Measurements from ENCODE around the gene SFMBT2. TPM values are rescaled to one million over a fixed set of nuclear protein-coding genes. Genes with fewer than 3 reads are reported as not detected.

The SFMBT2 gene
- total RNA-seq, 1 donor from 2014 or later = 52.0 TPM

- intact Hi-C loops (cut with micrococcal nuclease) = no loop called here
Measured at GRCh38 chr10:7426349-7426748, 15.5 kb upstream of the SFMBT2 start.

DNA sequence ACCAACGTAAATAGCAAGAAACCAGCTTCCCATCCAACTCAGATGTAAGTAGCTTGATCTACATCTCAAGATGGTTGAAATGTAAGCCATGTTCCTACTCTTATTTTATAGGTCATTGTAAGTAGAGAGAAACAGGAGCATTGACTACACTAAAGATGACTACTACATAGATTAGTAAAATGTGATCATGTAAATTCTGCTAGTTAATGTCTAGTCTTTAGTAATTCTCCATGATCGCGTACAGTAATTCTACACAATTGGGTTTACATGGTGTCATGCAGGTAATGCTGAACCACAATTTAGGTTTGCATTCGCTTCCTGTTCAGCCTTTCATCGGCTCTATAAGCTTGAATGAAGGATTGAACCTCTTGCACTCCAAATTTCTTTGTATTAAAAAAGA, 14.9 kb upstream of the SFMBT2 start:
- intact Hi-C loops (cut with micrococcal nuclease) = no loop called here

DNA sequence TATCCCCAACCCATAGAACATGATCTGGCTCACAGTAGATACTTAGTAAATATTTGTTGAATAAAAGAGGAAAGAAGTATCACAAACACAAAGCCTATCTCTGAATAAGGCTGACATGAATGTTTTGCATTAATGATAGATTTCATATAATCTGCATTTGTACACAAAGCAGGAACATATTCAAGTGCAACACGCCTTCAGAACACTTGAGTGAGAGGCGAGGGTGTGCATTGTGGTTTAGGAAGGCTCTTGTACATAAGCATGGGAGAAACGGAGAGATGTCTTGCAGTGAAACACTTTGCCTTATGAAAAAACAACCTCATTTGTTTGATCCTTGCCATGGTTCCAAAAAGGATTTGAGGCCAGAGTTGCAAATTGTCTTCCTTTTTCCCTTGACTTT, 14.1 kb upstream of the SFMBT2 start:
- intact Hi-C loops (cut with micrococcal nuclease) = no loop called here

DNA sequence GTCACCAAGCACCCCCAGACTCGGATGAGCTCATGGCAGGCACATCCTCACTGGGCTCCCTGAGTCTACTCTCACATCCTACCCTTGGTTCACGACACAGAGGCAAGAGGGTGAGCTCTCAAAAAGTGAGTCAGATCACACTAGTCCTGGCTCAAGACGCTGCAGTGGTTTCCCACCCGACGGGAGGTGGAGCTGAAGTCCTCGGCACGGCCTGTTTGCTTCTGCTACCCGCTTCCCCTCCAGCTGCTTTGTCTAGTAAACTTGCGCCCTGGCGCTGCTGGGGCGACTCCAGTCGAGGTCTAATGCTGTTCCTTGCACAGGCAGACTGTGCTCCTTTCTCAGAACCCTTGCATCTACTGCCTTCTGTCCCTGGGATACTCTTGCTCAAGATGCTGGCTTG, 13.5 kb upstream of the SFMBT2 start:
- intact Hi-C loops (cut with micrococcal nuclease) = no loop called here

DNA sequence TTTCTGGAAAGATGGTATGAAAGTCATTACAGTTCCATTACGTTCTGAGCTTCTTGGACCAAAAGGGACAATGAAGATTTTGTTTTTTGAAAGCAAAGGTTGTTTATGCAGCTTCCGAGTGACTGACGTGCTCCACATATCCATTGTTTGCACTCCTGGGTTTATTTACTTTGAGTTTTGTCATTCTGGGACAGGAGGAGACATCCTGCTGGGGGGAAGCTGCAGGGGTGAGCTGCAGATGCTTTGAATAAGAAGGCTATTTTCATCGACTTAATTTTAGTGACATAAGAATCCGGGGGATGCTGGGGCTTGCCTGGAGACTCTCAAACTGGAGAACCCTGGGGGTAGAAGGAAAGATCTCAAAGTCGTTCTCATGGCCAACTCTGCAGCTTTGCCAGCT, 12.7 kb upstream of the SFMBT2 start:
- intact Hi-C loops (cut with micrococcal nuclease) = loop anchor here (2.0 kb wide), 1 partner anchor 747 kb away; no protein-coding TSS in a partner anchor

- intact Hi-C loops (cut with micrococcal nuclease) = no loop called here
Measured at GRCh38 chr10:7421526-7421925, 10.7 kb upstream of the SFMBT2 start.

DNA sequence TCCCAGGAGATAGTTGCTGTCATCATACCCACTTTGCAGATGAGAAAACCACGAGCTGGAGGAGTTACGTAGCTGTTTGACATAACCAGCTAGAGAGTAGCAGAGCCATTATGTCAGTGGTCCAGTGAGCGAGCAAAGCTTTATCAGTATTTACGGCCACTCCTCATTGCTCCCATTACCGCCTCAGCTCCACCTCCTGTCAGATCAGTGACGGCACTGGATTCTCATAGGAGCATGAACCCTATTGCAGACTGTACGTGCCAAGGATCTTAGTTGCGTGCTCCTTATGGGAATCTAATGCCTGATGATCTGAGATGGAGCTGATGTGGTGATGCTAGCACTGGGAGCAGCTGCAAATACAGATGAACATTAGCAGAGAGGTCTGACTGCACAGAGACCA, 9.2 kb upstream of the SFMBT2 start:
- intact Hi-C loops (cut with micrococcal nuclease) = loop anchor here (1.0 to 10.0 kb wide), 3 partner anchors 9 to 1885 kb away; no protein-coding TSS in a partner anchor

DNA sequence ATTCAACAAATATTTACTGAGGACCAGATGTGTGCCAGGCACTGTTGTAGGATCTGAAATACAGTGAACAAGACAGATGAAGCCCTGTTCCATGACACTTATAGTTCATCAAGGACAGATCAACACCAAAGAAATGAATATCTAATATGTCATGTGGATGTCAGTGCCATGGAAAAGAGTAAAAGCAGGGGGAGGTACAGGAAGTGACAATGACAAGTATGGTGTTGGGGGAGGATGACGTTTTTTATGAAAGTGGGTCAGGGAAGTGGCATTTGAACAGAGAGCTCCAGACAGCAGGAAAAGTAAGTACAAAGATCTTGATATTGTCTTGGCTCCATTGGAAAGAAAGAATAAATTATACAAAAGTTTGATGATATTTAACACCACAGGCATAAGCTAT, 7.0 kb upstream of the SFMBT2 start:
- intact Hi-C loops (cut with micrococcal nuclease) = loop anchor here (1.0 to 10.0 kb wide), 6 partner anchors 269 to 1887 kb away; no protein-coding TSS in a partner anchor

DNA sequence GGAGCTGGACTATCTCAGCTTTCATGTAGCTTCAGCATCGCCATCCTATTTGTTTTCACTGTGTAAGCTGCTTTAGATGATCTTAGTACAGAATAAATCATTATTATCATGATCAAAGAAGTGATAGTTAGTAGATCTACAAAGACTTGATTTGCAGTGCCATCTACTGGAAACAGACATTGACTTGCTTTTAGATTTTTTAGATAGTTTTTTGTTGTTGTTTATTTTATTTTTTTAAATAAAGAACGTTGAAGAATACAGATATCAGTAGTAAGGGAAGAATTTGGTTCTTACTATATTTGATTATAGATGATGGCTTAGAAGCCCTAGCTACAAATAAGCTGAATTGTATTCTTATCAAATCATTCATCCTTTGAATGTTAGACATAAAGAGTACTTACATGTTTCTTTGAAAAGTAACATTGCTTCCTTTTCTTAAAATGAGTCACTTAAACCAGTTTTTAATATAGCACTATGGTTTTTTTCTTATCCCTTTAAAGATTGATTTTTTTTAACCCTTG, 6.3 kb upstream of the SFMBT2 start:
- intact Hi-C loops (cut with micrococcal nuclease) = loop anchor here (1.0 to 10.0 kb wide), 5 partner anchors 270 to 1888 kb away; no protein-coding TSS in a partner anchor

DNA sequence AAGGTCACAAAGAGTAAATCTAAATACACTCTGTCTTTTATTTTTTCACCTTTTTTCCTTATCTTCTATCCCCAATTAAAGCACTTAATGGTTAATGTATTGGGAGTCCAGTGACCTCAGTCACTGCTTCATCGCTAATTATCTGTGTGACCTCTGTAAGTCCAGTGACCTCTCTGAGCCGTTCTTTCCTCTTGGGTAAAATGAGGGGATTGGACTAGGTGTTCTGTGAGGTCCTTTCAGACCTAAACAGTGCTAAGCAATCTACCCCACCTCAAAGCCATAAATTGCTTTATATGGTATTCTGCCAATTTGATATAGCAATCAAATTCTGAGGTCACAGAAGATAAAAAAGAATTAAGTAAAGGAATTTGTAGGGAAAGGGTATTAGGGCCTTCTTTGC, 3.9 kb upstream of the SFMBT2 start:
- intact Hi-C loops (cut with micrococcal nuclease) = loop anchor here (5.0 to 10.0 kb wide), 5 partner anchors 373 to 1890 kb away; partner anchors contain the start of genes ATP5F1C, GATA3, KIN and PRKCQ

DNA sequence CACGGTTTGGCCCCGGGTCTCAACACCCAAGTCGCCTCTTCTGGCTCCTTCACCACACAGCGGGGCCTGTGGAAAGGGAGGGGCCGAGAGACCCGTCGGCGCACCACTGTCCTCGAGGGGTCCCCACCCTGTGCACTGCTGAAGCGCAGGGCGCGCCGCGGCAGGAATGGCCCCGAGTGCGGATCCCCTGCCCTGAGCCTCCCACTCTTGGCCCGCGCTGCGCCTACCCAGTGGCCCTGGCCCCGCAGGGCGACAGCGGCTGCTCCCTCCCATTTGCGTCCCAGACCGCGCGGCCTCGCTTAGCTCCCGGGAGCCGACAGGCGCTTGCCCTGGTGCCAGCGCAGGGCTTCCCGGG, 2.1 kb upstream of the SFMBT2 start:
- intact Hi-C loops (cut with micrococcal nuclease) = loop anchor here (5.0 to 10.0 kb wide), 5 partner anchors 374 to 1892 kb away; partner anchors contain the start of genes ATP5F1C, GATA3, KIN and PRKCQ

- intact Hi-C loops (cut with micrococcal nuclease) = loop anchor here (5.0 to 10.0 kb wide), 5 partner anchors 375 to 1892 kb away; partner anchors contain the start of genes ATP5F1C, GATA3, KIN and PRKCQ
Measured at GRCh38 chr10:7412237-7412927, 1.5 kb upstream of the SFMBT2 start.

DNA sequence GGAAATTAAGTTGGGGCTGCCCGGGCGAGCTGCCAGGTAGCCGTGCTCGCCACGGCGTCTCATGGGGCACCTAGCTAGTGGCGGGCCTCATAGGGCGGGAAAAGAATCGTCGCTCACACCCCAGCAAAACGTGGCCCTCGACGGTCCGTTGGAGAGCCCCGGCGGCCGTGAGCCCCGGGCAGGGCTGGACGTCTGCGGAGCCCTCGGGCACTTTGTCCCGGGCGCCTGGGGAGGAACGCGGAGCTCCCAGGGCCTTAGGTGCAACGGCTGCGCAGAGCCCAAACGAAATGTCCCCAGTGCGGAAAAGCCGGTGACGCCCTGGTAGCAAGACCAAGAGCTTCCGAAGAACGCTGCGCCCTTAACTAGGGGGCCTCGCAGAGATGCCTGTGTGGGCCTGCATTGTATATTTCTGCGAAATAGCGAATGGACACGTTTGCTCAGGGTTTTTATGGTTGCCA, 866 bp upstream of the SFMBT2 start:
- intact Hi-C loops (cut with micrococcal nuclease) = loop anchor here (1.0 to 10.0 kb wide), 12 partner anchors 73 to 1893 kb away; partner anchors contain the start of genes ATP5F1C, GATA3, KIN and PRKCQ

- intact Hi-C loops (cut with micrococcal nuclease) = loop anchor here (5.0 to 10.0 kb wide), 5 partner anchors 377 to 1894 kb away; partner anchors contain the start of genes ATP5F1C, GATA3, KIN and PRKCQ
Measured at GRCh38 chr10:7410301-7410861, 453 bp downstream of the SFMBT2 start.

GRCh38 chr10:7409732-7410168, 1.1 kb downstream of the SFMBT2 start:
- intact Hi-C loops (cut with micrococcal nuclease) = loop anchor here (2.0 to 10.0 kb wide), 8 partner anchors 21 to 1895 kb away; partner anchors contain the start of genes ATP5F1C, GATA3, KIN and PRKCQ

DNA sequence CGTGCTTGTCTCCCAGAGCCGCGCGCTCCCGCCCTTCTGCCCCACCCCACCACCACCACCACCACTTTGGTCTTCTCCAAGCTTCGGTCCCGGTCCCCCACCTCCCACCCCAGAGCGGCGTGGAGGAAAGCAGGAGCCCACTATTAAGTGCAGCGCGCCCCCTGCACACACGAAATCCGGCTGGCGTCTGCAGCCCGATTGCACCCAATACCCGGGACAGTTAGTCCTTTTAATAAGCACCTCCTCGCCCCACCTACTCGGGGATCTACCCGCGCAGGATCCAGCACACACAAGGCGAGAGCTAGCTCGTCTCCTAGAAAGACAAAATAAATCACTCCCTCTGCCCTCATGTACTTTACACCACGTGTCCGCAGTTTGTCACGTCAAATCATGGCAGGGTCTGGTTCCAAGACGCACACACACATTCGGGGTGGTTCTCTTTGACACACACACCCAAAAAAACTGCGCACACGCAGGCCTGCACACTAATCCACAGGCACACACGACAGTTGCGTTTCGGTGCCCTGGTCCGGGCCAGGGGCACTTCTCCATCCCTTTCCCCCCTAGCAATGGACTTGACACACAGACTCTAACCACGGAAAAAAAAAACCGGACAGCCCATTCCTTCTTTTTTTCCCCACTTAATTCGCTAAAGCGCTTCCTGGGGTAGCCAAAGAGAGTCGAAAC, 1.6 kb downstream of the SFMBT2 start:
- intact Hi-C loops (cut with micrococcal nuclease) = loop anchor here (2.0 kb wide), 3 partner anchors 20 to 140 kb away; no protein-coding TSS in a partner anchor

DNA sequence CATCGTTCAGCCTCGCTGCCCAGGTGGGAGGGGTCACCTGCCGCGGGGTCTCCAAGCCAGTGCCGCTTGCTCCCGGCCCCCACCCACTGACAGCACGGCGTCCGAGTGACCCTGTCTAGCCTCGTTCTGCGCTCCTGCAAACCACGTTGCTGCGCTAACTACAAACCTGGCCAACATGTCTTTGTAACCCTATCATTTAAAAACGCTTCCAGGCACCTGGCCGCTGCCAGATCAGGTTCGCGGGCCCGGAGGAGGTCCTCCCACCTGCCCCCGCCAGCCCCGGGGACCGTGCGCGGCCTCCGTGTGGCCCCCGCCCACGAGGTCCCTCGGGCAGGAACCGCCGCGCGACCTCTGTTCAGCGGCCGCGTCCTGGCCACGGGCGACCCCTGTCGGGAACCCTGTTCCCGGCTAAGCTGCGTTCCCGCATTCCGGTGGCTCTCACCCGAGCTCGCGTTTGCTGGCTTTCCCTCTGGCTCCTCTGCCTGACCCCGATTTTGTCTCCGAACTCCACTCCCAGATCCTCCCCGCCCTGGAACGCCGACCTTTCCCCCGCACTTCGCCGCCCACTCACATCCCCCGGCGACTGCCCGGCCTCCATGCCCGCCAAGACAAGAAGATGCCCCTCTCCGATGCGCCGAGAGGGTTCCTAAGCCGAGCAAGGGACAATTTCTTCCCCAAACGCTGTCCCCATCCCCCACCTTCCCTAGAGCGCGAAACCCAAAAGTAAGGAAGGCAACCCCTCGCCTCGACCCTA, 2.4 kb downstream of the SFMBT2 start:
- intact Hi-C loops (cut with micrococcal nuclease) = loop anchor here (2.0 kb wide), 3 partner anchors 20 to 140 kb away; no protein-coding TSS in a partner anchor

GRCh38 chr10:7407368-7408290, 3.2 kb downstream of the SFMBT2 start:
- intact Hi-C loops (cut with micrococcal nuclease) = loop anchor here (2.0 kb wide), 3 partner anchors 19 to 139 kb away; no protein-coding TSS in a partner anchor

DNA sequence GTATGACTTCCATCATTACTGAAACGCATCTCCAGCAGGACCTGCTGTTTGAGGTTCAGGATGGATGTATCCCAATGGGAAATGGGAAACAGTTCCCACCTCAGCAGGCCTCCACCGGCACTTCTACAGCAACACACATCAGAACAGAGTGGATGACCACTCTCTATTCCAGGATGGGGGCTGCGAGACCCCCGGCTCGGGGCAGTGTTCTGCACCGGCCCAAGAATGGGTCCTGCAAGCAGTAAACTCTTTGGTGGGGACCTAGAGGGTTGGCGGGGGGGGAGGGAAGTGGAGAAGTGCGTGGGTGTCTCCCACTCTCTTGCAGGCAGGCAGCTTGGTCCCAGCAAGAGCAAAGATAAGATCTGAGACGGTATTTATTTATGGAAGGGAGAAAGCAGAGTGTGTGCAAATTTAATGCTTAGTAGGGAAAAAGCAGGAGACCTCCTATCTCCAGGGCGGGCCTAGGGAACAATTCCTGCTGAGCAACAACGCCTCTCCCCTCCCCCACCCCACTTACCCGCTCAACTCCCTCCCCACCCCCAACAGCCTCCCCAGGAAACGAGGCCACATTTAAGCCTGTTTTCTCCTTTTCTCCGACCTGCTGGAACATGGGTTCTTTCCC, 4.0 kb downstream of the SFMBT2 start:
- intact Hi-C loops (cut with micrococcal nuclease) = no loop called here
